Measurements from ENCODE around the gene HNRNPH3.
"Not testable (repeated sequence)": the region's sequence is repeated elsewhere in the genome, so short reads cannot be mapped to it uniquely, and the experiment has no call there.

HNRNPH3 gene

GRCh38 chr10:68331455-68332258 is at the start of gene HNRNPH3:
Gene HNRNPH3, plus strand, starts transcription at chr10:68332064. Its CDS starts 5,158 bp downstream, at chr10:68337222.
- DNase-seq, result peak; percentile 97

- DNase-seq, result no peak
These were observed 47.5 kb upstream of the HNRNPH3 start for GRCh38 chr10:68284062-68285001.

GRCh38 chr10:68288717-68289116 is 43.1 kb upstream of the HNRNPH3 start:
- DNase-seq, result no peak

GRCh38 chr10:68290736-68291135 is 41.1 kb upstream of the HNRNPH3 start:
- DNase-seq, result no peak

- no peak for DNase-seq
These were observed 34.8 kb upstream of the HNRNPH3 start for GRCh38 chr10:68296843-68297663.

- DNase-seq, result no peak
These were observed 30.6 kb upstream of the HNRNPH3 start for GRCh38 chr10:68301301-68301700.

GRCh38 chr10:68301790-68302502 is 29.9 kb upstream of the HNRNPH3 start:
- DNase-seq, result peak; percentile 76

- DNase-seq, result no peak
These were observed 29.4 kb upstream of the HNRNPH3 start for GRCh38 chr10:68302503-68302823.

GRCh38 chr10:68302871-68303270 is 29.0 kb upstream of the HNRNPH3 start:
- no peak for DNase-seq

- DNase-seq, result no peak
These were observed 27.9 kb upstream of the HNRNPH3 start for GRCh38 chr10:68303849-68304412.

GRCh38 chr10:68305854-68306253 is 26.0 kb upstream of the HNRNPH3 start:
- DNase-seq, result no peak

- DNase-seq, result no peak
These were observed 21.3 kb upstream of the HNRNPH3 start for GRCh38 chr10:68310531-68310930.

- DNase-seq, result not testable (repeated sequence)
These were observed 16.9 kb upstream of the HNRNPH3 start for GRCh38 chr10:68314930-68315329.

- no peak for DNase-seq
These were observed 16.3 kb upstream of the HNRNPH3 start for GRCh38 chr10:68315582-68315981.

GRCh38 chr10:68318331-68319059 is 13.4 kb upstream of the HNRNPH3 start:
- no peak for DNase-seq

- DNase-seq, result not testable (repeated sequence)
These were observed 7.5 kb upstream of the HNRNPH3 start for GRCh38 chr10:68324396-68324795.

- DNase-seq, result peak; percentile 60
These were observed 3.7 kb upstream of the HNRNPH3 start for GRCh38 chr10:68327889-68328786.

- DNase-seq, result no peak
These were observed 2.4 kb upstream of the HNRNPH3 start for GRCh38 chr10:68329506-68329861.

GRCh38 chr10:68330852-68331454 is 911 bp upstream of the HNRNPH3 start:
- DNase-seq, result no peak

Data from hematopoietic multipotent progenitor cell treated with erythropoietin and hydrocortisone succinate and interleukin-3 and kit ligand, for 8 days (in vitro differentiated cells).